Skeletal muscle cell (primary cell): ENCODE results near the gene PPP1R1B.

Source experiments
- DNase-seq: peaks from one replicate; pipeline ENCODE4 v3.0.0-alpha.2; 2010; ENCODE audit warnings: low read depth
- H3K4me3 ChIP-seq: 2 replicates; pipeline ENCODE4 v1.5.1; 2011; ENCODE audit warnings: low read depth, mild to moderate bottlenecking, control low read depth, low read length, moderate library complexity

The PPP1R1B gene

DNA sequence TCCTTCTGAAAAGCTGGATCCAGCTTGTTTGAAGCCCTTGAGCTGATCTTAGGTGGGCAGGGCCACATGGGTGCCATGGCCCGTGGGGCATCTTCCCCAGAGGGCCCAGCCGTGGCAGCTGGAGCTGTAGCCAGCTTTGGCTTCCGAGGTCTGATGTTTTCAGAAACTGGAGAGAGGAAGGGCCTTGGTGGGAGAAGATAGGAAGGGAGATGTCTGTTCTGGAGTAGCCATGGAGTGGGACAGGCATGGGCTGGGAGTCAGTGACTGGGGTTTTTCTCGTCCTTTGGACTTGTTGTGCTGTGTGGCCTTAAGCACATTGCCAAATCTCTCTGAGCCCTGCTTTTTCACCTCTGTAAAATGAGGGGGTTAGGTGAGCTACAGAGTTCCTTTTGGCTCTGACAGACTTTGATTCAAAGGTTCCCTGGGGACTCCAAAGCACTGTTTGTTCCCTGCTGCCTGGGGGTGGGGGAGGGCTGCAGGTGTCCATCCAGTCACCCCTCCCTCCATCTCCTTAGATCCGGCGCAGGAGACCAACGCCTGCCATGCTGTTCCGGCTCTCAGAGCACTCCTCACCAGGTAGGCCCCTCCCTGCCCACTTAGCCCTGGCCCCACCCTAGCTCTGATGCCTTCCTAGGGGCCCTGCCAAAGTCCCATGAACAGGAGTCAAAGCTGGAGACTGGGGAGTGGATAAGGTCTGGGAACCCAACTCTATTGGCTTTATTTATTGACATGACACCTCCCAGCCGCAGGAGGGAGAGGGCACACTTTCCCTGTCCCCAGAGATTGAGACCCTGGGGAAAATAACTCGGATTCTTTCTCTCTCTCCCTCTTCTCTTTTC, 2.1 kb downstream of the PPP1R1B start:
- DNase-seq: no peak

DNA sequence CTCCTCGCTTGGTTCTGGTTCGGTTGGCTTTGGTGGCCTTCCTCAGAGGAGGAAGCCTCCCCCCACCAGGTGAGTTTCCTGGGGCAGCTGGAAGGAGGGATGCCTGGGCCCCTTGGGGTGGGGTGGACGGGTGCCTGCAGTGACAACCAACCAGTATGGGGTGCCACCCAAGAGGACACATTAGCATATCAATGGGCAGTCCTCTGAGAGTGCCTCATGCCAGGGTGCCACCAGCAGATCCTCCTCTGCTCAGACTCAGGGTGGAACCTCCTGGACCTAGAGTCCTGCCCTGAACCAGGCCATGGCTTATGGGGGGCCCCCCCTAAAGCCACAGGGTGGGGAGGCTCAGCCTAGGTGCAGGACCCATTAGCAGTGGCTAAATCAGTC, 2.7 kb downstream of the PPP1R1B start:
- no peak overlapping the region for H3K4me3 ChIP-seq
- DNase-seq: no peak

More for the DNA sequence above, 2.1 kb downstream of the PPP1R1B start:
- no peak overlapping the region for H3K4me3 ChIP-seq

DNA sequence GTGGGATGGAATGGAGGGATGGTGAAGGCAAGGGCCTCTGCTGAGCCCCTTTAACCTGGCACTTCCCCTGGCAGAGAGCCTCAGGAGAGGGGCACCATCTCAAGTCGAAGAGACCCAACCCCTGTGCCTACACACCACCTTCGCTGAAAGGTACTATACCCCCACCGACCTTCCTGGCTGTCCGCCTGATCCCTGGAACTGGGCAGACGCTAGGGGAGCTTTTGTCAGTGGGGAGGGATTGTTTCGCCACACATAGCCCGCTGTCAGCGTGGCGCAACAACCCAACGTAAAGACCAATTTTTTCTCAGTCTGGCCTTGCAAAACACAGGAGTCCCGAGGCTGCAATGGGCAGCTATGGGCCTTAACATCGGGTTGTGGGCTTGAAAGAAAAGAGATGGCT, 3.1 kb downstream of the PPP1R1B start:
- DNase-seq: no peak
- H3K4me3 ChIP-seq: no peak overlapping the region

DNA sequence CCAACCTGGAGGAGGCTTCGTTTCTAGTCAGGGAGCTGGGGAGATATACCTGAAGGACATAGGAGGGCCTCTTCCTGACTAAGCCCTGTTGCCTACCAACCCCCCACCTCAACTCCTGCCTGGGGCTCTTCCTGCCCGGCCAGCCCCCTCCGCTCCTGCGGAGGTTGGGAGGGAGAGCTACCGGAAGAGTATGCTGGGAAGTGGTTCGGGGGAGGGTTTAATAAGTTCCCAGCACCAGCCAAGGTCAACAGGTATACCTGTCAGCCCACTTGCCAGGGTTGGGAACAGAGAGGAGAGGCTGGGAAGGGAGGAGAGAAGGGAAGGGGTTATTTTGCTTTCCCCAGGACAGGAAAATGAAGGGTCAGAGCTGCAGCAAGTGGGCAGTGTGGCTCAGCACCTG, 4.7 kb downstream of the PPP1R1B start:
- DNase-seq: no peak
- H3K4me3 ChIP-seq: no peak overlapping the region

DNA sequence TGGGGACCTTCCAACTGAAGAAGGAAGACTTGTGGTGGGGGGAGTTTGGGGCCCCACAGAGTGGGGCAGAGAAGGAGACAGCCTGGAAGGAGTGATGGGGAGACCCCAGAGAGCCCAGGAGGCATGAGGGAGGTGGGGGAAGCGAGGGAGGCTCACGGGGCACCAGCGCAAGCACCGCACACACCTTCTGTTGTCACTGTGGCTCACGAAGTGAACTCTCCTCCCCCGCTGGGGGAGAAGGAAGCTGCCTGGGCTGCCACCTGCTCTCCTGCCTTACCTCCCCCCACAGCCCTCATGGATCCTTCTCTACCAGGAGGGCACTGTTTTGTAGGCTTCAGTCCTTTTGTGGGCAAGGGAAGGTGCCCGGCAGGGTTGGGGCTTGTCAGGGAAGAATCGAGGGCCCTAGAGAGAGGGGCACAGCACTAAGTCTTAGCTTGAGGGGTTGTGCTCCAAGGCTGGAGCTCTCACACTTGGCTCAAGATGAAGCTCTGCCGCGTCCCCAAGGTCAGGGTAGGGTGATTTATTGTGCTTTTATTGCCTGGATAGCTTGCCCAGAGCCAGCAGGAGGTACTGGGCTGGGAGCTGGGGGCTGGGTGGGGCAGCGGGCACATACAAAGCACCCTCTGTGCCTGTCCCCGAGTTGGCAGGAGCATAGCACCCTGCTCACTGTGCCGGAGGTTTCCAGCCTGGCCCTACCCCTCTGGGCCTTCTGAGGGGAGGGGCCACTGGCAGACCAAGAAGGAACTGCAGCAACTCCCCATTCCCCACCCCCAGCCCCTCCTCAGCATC, 5.6 kb downstream of the PPP1R1B start:
- DNase-seq: no peak
- H3K4me3 ChIP-seq: no peak overlapping the region

DNA sequence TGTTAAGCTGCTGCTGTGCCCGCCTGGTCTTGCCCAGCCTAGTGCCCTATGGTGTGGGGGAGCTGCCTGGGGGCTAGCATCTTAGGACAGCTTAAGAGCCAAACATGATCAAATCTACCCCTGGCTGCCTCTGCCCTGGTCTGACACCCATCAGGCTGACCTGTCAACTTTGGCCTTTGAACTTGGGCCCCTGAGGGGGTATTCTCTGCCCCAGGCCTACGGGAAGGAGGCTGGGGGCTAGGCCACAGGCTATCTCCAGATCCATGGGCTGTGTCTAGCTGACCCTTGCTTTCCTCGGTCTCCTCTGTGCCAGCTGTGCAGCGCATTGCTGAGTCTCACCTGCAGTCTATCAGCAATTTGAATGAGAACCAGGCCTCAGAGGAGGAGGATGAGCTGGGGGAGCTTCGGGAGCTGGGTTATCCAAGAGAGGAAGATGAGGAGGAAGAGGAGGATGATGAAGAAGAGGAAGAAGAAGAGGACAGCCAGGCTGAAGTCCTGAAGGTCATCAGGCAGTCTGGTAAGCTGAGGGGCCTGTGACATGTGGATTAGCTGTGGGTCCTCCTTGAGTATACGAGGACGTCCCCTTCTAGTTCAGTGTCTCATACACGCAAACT, 6.9 kb downstream of the PPP1R1B start:
- no peak for DNase-seq
- H3K4me3 ChIP-seq: no peak overlapping the region

DNA sequence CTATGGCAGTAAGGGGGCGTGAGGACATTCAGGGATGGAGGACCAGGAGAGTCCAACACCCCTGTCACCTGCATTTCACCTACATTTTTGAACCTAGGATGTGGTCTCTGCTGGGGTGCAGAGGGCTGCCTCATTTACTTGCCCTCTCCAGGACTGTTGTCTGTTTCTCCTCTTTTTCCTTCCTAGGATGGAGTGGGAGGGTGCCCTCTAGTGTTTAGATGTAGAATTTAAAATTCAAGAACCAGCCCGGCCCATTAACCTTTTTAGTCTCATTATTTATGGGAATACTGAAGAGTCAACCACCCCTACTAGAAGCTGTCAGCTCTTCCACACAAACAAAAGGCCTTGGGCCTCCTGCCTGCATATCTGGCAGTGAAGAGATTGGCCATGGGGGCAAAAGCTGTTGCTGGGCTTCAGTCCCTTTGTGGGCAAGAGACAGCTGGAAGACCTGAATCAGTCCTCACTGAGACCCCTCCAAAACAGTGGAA, 7.7 kb downstream of the PPP1R1B start:
- DNase-seq: no peak
- H3K4me3 ChIP-seq: no peak overlapping the region

DNA sequence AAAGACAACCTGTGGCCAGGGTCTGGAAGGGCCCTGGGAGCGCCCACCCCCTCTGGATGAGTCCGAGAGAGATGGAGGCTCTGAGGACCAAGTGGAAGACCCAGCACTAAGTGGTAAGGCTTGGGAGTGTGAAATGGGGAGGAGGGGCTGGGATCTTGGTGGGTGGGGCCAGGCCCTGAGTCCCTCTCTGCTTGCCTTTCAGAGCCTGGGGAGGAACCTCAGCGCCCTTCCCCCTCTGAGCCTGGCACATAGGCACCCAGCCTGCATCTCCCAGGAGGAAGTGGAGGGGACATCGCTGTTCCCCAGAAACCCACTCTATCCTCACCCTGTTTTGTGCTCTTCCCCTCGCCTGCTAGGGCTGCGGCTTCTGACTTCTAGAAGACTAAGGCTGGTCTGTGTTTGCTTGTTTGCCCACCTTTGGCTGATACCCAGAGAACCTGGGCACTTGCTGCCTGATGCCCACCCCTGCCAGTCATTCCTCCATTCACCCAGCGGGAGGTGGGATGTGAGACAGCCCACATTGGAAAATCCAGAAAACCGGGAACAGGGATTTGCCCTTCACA, 8.9 kb downstream of the PPP1R1B start:
- no peak overlapping the region for H3K4me3 ChIP-seq
- DNase-seq: no peak

DNA sequence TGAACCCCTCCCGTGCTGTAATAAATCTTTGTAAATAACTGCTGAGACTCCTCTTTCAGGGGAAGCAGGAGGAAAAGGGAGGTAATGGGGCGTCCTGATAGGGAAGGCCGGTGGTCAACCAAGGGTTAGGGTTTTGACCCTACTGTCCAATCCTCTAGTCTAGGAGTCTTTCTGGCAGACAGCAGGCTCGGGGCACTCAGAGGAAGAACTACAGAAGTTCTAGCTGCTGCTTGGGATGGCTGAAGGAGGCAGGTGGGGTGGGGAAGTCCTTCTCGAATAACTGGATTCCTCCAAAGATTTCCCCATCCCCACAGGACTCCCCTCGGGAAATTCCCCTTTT, 9.8 kb downstream of the PPP1R1B start:
- DNase-seq: no peak
- H3K4me3 ChIP-seq: peak overlapping the region; percentile 87

DNA sequence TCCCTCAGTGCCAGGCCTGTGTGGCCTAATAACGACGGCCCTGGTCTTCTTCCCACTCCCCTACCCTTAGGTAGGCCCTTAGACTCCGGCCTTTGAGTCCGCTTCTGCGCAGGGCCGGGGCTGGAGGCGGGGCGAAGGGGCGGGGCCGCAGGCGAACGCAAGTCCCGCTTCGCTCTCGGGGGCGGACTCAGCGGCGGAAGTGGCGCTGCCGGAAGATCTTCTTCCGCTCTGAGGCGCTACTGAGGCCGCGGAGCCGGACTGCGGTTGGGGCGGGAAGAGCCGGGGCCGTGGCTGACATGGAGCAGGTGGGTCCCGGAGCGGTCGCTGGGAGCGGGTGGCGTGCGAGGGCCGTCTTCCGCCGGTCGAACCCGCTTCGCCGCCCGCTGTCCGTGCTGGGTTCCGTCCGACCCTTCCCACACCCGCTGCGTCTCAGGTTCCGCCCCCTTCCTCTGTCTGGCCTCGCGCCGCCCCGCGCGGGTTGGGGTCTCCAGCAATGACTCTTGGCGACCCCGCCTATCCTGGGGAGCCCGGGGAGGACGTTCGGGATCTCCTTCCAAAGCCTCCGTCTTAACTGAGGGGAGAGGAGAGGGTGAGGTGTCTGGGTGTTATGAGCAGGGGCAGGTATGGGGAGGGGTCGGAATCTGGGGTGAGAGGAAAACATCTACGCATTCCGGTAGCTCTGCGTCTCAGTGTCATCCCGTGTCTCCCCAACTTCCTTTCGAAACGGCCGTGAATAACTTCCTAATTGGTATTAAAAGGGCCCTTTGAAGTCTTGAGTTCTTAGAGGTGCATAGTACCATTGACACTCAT, 10.4 kb downstream of the PPP1R1B start, which contains the start of gene STARD3:
STARD3 (plus strand) TSS at position 218 of the 810 bp plus-strand sequence. CDS start 16,388 bp downstream, outside the sequence.
- peak within 1 kb of the TSS; percentile 87 for H3K4me3 ChIP-seq
- DNase-seq: peak; percentile 56

DNA sequence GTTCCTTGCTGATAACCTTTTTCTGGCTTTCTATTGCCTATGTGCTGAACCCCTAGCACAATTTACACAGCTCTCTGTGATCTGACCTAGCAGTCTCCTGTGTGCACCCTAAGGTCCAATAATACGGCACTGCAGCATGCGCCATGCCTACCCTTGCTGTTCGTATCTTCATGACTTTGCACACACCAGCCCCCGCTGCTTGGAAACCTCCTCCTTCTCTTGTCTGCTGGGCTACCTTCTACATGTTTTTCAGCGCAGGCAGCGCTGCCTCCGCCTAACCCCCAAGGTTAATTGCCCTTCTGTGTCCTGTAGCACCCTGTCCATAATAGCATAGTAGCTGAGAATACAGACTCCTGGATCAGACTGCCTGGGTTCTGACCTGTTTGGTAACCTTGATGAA, 11.6 kb downstream of the PPP1R1B start:
- DNase-seq: no peak
- H3K4me3 ChIP-seq: peak overlapping the region; percentile 87

DNA sequence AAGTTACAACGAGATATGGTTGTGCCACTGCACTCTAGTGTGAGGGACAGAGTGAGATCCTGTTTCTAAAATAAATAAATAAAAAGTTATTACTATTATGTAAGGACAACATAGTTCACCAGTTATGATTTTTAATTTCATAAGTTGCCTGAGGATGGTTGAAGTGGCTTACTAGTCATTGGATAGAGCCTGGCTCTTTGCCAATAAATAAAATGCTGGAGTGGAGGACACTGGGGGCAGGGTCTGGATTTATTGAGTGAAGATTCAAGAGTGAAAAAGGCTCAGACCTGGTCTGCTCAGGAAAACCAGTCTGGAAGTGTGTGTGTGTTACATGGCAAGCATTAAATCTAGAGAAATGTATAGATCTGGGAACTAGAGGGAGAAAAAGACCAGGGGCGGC, 12.3 kb downstream of the PPP1R1B start:
- DNase-seq: no peak
- H3K4me3 ChIP-seq: no peak overlapping the region

DNA sequence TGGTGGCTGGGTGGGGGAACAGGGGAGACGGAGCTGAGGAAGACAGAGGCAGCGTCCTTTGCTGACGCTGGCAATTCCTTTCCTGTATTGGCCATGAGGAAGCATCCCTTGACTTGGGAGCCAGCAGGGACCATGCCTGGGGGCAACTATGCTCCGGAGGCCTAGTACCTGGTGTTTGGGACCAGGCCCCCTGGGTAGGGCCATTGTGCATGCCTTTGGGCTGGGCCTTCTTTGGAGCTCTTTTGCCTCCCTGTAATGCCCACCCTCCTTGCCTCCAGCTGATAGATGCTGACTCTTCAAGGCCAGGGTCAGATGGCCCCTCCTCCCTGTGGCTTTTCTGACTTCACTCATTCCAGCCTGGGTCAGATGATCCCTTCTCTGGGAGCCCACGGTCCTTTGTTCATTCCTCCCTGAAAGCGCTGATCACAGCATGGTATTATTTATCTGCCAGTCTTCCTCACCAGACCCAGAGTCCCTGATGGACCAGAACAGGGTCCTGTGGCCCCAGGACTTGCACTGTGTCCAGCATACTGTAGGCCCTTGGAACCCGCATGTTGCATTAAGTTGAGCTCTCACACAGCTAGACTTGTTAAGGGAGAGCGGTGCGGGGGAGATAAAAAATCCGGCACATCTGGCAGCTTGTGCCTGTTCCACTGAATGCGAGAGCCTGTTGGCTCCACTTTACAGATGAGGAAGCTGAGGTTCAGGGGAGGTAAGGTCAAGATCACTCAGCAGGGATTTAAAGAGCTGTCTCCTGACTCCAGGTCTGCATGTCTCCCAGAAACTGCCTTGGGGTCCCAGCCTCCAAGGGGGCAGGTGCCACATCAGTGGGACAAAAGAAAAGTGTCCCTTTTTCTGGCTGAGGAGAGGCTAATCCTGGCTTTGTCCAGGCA, 13.1 kb downstream of the PPP1R1B start:
- H3K4me3 ChIP-seq: no peak overlapping the region
- DNase-seq: no peak

DNA sequence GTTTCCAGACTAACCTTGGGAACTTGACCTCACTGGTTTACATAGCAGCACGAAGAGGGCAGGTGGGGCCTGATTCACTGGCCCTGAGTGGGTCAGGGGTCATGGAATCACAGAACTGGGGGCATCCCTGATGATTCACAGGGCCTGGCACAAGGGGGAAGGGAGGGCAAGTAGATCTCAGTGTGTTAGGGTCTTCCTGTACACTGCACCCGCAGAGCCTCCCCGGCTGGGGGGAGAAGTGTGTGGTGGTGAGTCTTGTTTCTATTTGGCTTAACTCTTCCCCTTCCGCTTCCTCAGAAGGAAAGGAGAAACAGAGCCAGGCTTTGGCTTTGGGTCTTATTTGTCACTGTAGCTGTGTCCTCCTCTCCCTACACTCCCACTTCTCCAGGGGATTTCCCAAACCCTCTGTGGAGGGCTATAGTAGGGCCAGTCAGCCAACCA, 13.9 kb downstream of the PPP1R1B start:
- H3K4me3 ChIP-seq: no peak overlapping the region
- no peak for DNase-seq

DNA sequence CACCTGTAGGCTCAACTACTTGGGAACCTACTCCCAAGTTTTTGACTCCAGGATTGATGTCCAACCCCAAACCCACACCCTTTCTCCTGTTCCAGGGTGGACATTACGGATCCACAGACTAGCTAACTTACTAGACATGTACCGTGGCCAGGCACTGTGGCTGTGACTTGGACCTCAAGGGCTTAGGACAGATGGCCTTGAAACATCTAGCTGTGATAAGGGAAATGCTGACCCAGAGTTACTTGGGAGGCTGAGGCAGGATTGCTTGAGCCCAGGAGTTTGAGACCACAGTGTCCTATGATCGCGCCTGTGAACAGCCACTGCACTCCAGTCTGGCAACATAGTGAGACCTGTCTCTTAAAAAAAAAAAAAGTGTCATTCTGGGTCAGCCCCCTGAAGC, 14.3 kb downstream of the PPP1R1B start:
- H3K4me3 ChIP-seq: no peak overlapping the region
- no peak for DNase-seq

DNA sequence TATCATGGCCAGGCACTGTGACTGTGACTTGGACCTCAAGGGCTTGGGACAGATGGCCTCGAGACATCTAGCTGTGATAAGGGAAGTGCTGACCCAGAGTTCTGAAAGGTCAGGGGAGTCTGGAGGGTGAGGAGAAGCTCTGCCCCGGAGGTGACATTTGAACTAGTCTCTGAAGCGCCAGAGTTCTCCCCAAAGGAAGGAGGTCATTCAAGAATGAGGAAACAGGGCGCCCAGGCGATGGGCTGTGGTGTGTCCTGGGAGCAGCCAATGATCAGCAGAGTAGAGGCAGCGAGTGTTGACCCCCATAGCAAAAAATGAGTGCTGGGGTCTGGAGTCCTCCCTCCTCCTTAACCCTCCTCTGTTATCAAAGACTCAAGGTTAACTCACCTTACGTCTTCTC, 15.1 kb downstream of the PPP1R1B start:
- no peak overlapping the region for H3K4me3 ChIP-seq
- DNase-seq: no peak

DNA sequence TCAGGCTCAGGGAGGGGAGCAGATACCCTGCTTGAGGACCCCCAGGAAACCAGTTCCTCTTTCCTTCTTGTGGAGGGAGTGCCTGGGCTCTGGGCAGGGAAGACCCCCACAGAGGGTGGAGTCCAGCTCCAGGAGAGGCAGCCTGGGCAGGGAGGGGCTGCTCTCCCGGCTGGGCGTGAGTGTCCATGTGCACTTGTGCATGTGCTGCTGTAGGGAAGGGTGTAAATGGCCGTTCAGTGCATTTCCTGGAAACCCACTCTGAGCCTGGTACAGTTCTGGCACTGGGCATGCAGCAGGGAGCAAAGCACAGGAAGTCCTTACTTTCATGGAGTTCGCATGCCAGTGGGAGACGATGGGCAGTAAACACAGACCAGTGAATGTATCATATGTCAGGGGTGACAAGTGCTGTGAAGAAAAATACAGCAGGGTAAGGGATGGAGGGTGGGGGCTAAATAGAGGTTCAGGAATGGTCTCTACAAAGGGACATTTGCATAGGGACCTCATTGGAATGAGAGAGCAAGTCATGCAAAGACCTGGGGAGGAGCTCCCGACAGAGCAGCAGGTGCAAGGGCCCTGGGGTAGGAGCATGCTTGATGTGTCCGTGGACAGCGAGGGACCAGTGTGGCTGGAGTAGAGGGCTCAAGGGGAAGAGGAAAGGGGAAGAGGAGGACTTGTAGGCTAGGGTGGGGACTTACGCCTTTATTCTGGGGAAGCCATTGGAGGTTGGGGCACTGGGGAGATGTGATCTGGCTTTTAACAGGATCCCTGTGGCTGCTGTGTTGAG, 15.7 kb downstream of the PPP1R1B start:
- no peak for DNase-seq
- H3K4me3 ChIP-seq: no peak overlapping the region
